GM23338 (cell line): ENCODE measurements around the gene FOXP2. TPM values are rescaled to one million over a fixed set of nuclear protein-coding genes. Genes with fewer than 3 reads are reported as not detected.

Experiments
- ATAC-seq: fragments of 200-7000 bp; cut with Tn5 transposase; 3 replicates; pipeline ENCODE4 v1.9.1; 2020
- DNase-seq: peaks from one replicate; pipeline ENCODE4 v3.0.0-alpha.2; 2015; ENCODE audit warnings: low spot score
- H2AFZ ChIP-seq: fragments of 200-600 bp; sonication (generic); 2 replicates; pipeline ENCODE4 v1.8.0; 2016; ENCODE audit warnings: antibody characterized with exemption, mild to moderate bottlenecking, moderate library complexity
- H3F3A ChIP-seq: fragments of 200-600 bp; sonication (generic); replicated peaks from 2 replicates; pipeline ENCODE4 v1.8.0; 2017; ENCODE audit warnings: antibody characterized with exemption, mixed run types, low read depth
- H3K27ac ChIP-seq: fragments of 200-600 bp; sonication (generic); 2 replicates; pipeline ENCODE4 v1.6.1; 2016; ENCODE audit warnings: low read depth
- H3K27me3 ChIP-seq: fragments of 200-600 bp; sonication (generic); 2 replicates; pipeline ENCODE4 v1.8.0; 2016; ENCODE audit warnings: mild to moderate bottlenecking, mixed run types, moderate library complexity; ENCODE audit not compliant: insufficient read depth
- H3K36me3 ChIP-seq: fragments of 200-600 bp; sonication (generic); 2 replicates; pipeline ENCODE4 v1.8.0; 2016; ENCODE audit warnings: mild to moderate bottlenecking; ENCODE audit not compliant: insufficient read depth
- H3K4me1 ChIP-seq: fragments of 200-600 bp; sonication (generic); 2 replicates; pipeline ENCODE4 v1.8.0; 2016; ENCODE audit warnings: mild to moderate bottlenecking, moderate library complexity; ENCODE audit not compliant: insufficient read depth
- H3K4me2 ChIP-seq: fragments of 200-600 bp; sonication (generic); 2 replicates; pipeline ENCODE4 v1.7.1; 2017; ENCODE audit warnings: mixed run types
- H3K4me3 ChIP-seq: fragments of 200-600 bp; sonication (generic); 2 replicates; pipeline ENCODE4 v1.6.1; 2016; ENCODE audit warnings: mixed run types
- H3K79me2 ChIP-seq: fragments of 200-600 bp; sonication (generic); replicated peaks from 2 replicates; pipeline ENCODE4 v1.8.0; 2017; ENCODE audit warnings: mild to moderate bottlenecking; ENCODE audit not compliant: insufficient read depth
- H3K9me2 ChIP-seq: fragments of 200-600 bp; sonication (generic); 2 replicates; pipeline ENCODE4 v1.8.0; 2017; ENCODE audit not compliant: insufficient read depth
- H4K20me1 ChIP-seq: fragments of 200-600 bp; sonication (generic); replicated peaks from 2 replicates; pipeline ENCODE4 v1.8.0; 2017; ENCODE audit warnings: mild to moderate bottlenecking; ENCODE audit not compliant: insufficient read depth
- H3K27ac Mint-ChIP-seq: 2 replicates; pipeline ENCODE4 v1.8.0; 2020; ENCODE audit warnings: inconsistent platforms, mild to moderate bottlenecking, moderate library complexity, mixed read lengths
- H3K27me3 Mint-ChIP-seq: 3 replicates; pipeline ENCODE4 v1.8.0; 2022; ENCODE audit warnings: low read depth, mild to moderate bottlenecking, moderate library complexity, mixed read lengths, inconsistent platforms; ENCODE audit not compliant: insufficient read depth, poor library complexity
- H3K36me3 Mint-ChIP-seq: 3 replicates; pipeline ENCODE4 v1.8.0; 2021; ENCODE audit warnings: low read depth, mild to moderate bottlenecking, inconsistent platforms, moderate library complexity, mixed read lengths
- H3K4me1 Mint-ChIP-seq: 3 replicates; pipeline ENCODE4 v1.8.0; 2020; ENCODE audit warnings: mild to moderate bottlenecking, inconsistent platforms, mixed read lengths
- H3K4me3 Mint-ChIP-seq: 3 replicates; pipeline ENCODE4 v1.8.0; 2021; ENCODE audit warnings: moderate library complexity, mild to moderate bottlenecking, inconsistent platforms, mixed read lengths
- H3K9me3 Mint-ChIP-seq: 3 replicates; pipeline ENCODE4 v1.8.0; 2020; ENCODE audit warnings: moderate library complexity, mild to moderate bottlenecking, inconsistent platforms, mixed read lengths
- EZH2 ChIP-seq: fragments of 200-600 bp; sonication (generic); IDR thresholded peaks from one replicate; pipeline ENCODE4 v1.8.0; 2017; ENCODE audit warnings: antibody characterized with exemption, mild to moderate bottlenecking, low read depth; ENCODE audit not compliant: unreplicated experiment
- EZH2phosphoT487 ChIP-seq: fragments of 200-600 bp; sonication (generic); IDR thresholded peaks from one replicate; pipeline ENCODE4 v1.8.1; 2018; ENCODE audit warnings: antibody characterized with exemption; ENCODE audit not compliant: unreplicated experiment
- JUNB ChIP-seq: IDR thresholded peaks from one replicate; pipeline ENCODE4 v1.6.1; 2016; ENCODE audit warnings: antibody characterized with exemption; ENCODE audit not compliant: unreplicated experiment
- POLR2AphosphoS5 ChIP-seq: IDR thresholded peaks from 2 replicates; pipeline ENCODE4 v1.6.1; 2016; ENCODE audit warnings: antibody characterized with exemption, low read depth
- polyA plus RNA-seq: library from polyadenylated mRNA; unstranded; fragments of >200 nt; fragmentation: Nextera tagmentation; extraction: Ambion mirVana; gene quantifications from 2 replicates; pipeline ENCODE4 v1.2.1, GENCODE V29; 2016
- total RNA-seq: library from RNA; depleted of rRNA; stranded (reverse); fragments of >200 nt; shearing (Covaris generic); gene quantifications from 2 replicates; pipeline ENCODE4 v1.2.3, GENCODE V29; 2014
- TF ChIP-seq, protein P1 (sequence below): IDR thresholded peaks from 2 replicates; pipeline ENCODE4 v1.6.1; 2016; ENCODE audit warnings: antibody characterized with exemption
- TF ChIP-seq, protein P2 (sequence below): IDR thresholded peaks from one replicate; pipeline ENCODE4 v1.6.1; 2018; ENCODE audit warnings: antibody characterized with exemption; ENCODE audit not compliant: unreplicated experiment

FOXP2 gene
- total and polyA plus RNA-seq, 2 experiments from 2014 or later, result 0.03 to 0.24 TPM

DNA sequence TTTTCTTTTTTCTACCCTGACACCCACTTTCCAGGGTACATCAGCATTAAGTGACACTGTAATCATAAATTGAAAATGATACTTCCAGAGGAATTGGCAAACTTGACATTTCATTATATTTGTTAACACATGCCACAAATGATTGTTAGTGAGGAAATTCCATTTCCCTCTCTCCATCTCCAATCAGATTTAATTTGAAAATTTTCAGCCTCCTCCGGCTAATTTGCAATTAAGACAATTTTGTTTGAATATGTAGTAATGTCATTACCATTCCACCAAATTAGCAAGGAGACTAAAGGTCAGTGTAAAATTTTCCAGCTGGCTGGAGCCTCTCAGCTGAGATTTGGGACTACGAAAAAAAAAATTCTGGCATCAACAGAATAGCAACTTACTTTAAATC is 242.7 kb downstream of the FOXP2 start:
- no peaks in the 10 kb centered on the region for H3K79me2 ChIP-seq
- no peak overlapping the region for H3K4me3 Mint-ChIP-seq
- no peak for ATAC-seq
- peaks cover 64% of the 10 kb centered on the region for H3K4me1 Mint-ChIP-seq
- no peaks in the 10 kb centered on the region for H3K9me2 ChIP-seq
- no peak overlapping the region for H3K4me2 ChIP-seq
- no peaks in the 10 kb centered on the region for H3K27me3 Mint-ChIP-seq
- H2AFZ ChIP-seq, result no peak overlapping the region
- no peaks in the 10 kb centered on the region for H3K27me3 ChIP-seq
- H3F3A ChIP-seq, result no peaks in the 10 kb centered on the region
- H3K9me3 Mint-ChIP-seq, result no peaks in the 10 kb centered on the region
- TF ChIP-seq EZH2 (no peak), POLR2AphosphoS5 (no peak), EZH2phosphoT487 (no peak), JUNB (no peak)
- TF ChIP-seq, protein P1, sequence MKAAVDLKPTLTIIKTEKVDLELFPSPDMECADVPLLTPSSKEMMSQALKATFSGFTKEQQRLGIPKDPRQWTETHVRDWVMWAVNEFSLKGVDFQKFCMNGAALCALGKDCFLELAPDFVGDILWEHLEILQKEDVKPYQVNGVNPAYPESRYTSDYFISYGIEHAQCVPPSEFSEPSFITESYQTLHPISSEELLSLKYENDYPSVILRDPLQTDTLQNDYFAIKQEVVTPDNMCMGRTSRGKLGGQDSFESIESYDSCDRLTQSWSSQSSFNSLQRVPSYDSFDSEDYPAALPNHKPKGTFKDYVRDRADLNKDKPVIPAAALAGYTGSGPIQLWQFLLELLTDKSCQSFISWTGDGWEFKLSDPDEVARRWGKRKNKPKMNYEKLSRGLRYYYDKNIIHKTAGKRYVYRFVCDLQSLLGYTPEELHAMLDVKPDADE, result no peak
- TF ChIP-seq, protein P2, sequence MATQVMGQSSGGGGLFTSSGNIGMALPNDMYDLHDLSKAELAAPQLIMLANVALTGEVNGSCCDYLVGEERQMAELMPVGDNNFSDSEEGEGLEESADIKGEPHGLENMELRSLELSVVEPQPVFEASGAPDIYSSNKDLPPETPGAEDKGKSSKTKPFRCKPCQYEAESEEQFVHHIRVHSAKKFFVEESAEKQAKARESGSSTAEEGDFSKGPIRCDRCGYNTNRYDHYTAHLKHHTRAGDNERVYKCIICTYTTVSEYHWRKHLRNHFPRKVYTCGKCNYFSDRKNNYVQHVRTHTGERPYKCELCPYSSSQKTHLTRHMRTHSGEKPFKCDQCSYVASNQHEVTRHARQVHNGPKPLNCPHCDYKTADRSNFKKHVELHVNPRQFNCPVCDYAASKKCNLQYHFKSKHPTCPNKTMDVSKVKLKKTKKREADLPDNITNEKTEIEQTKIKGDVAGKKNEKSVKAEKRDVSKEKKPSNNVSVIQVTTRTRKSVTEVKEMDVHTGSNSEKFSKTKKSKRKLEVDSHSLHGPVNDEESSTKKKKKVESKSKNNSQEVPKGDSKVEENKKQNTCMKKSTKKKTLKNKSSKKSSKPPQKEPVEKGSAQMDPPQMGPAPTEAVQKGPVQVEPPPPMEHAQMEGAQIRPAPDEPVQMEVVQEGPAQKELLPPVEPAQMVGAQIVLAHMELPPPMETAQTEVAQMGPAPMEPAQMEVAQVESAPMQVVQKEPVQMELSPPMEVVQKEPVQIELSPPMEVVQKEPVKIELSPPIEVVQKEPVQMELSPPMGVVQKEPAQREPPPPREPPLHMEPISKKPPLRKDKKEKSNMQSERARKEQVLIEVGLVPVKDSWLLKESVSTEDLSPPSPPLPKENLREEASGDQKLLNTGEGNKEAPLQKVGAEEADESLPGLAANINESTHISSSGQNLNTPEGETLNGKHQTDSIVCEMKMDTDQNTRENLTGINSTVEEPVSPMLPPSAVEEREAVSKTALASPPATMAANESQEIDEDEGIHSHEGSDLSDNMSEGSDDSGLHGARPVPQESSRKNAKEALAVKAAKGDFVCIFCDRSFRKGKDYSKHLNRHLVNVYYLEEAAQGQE, result no peak
- H3K4me3 ChIP-seq, result no peak overlapping the region
- no peaks in the 10 kb centered on the region for H3K36me3 ChIP-seq
- H3K4me1 ChIP-seq, result peaks cover 69% of the 10 kb centered on the region
- H4K20me1 ChIP-seq, result no peaks in the 10 kb centered on the region
- no peaks in the 10 kb centered on the region for H3K36me3 Mint-ChIP-seq
- DNase-seq, result no peak
- H3K27ac ChIP-seq, result no peak overlapping the region
- no peak overlapping the region for H3K27ac Mint-ChIP-seq

DNA sequence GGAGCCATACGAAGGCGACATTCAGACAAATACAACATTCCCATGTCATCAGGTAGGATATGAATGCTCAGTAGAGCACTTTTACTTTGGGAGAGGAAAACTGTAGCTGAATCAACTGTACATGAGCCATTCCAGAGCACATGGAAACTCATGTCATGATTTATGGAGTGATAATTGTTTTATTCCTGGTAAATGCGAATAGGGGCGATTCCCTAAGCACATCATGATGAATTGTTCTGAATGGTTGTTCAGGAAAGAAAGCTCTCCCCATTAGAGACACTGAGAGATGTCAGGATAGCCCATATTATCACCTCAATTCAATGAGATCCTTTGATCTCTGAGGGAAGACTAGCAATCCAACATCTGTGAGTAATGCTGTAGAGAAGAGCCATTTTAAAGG is 243.6 kb downstream of the FOXP2 start:
- Histone ChIP-seq H3K9me2 (no peaks in the 10 kb centered on the region), H3K4me3 (no peak overlapping the region), H4K20me1 (no peaks in the 10 kb centered on the region), H3K4me1 (peaks cover 70% of the 10 kb centered on the region), H3K36me3 (no peaks in the 10 kb centered on the region), H3K27me3 (no peaks in the 10 kb centered on the region), H3F3A (no peaks in the 10 kb centered on the region), H3K79me2 (no peaks in the 10 kb centered on the region), H3K27ac (no peak overlapping the region), H3K4me2 (0 out of 2 replicates have a peak overlapping the region, but pooled peaks have one; percentile 20), H2AFZ (no peak overlapping the region)
- Mint-ChIP-seq H3K27me3 (no peaks in the 10 kb centered on the region), H3K4me1 (peaks cover 60% of the 10 kb centered on the region), H3K27ac (no peak overlapping the region), H3K36me3 (no peaks in the 10 kb centered on the region), H3K4me3 (no peak overlapping the region), H3K9me3 (no peaks in the 10 kb centered on the region)
- TF ChIP-seq, protein P2, result no peak
- ATAC-seq (no peak), DNase-seq (no peak)
